Measurements from ENCODE around the gene TAF11L7. TPM values are rescaled to one million over a fixed set of nuclear protein-coding genes. Genes with fewer than 3 reads are reported as not detected.
"Not testable (repeated sequence)": the region's sequence is repeated elsewhere in the genome, so short reads cannot be mapped to it uniquely, and the experiment has no call there.

The TAF11L7 gene
- not detected for total RNA-seq

DNA sequence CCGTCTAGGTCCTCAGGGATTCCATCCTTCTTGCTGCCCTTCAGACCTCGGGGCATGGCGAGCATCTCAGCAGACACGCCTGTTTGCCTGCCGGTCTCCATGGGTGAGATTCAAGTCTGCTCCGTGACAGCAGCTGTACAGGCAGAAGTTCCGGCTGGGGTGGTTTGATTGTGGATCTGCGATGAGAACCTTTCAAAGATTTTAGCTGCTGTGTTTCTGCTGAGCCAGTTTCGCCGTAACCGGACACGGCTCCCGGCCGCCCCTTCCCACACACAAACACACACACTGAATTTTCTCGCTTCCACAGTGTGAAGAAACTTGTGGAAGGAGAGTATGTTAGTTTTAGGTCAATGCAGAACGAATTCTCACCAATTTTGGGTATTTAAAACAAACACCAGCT lies at the start of gene TAF11L7:
Gene TAF11L7 (minus strand): TSS at position 101 of the 400 bp plus-strand sequence.
- CTCF ChIA-PET; POLR2A ChIA-PET; H3K27ac Mint-ChIP-seq; H3K36me3 Mint-ChIP-seq; H3K4me1 Mint-ChIP-seq (ENCODE audit: low read depth); H3K9me3 Mint-ChIP-seq; H3K27me3 Mint-ChIP-seq; DNase-seq; intact Hi-C loops (cut with micrococcal nuclease); H3K4me3 Mint-ChIP-seq: not testable (repeated sequence)

DNA sequence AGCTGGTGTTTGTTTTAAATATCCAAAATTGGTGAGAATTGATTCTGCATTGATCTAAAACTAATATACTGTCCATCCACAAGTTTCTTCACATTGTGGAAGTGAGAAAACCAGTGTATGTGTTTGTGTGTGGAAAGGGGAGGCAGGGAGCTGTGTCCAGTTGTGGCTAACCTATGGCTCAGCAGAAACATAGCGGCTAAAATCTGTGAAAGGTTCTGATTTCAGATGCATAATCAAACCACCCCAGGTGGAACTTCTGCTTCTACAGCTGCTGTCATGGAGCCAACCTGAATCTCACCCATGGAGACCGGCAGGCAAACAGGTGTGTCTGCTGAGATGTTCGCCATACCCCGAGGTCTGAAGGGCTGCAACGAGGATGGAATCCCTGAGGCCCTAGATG lies 48.6 kb upstream of the TAF11L7 start, which contains the start of gene TAF11L14:
Gene TAF11L14 (plus strand): TSS at position 301 of the 400 bp plus-strand sequence.
- intact Hi-C loops (cut with micrococcal nuclease), result no loop called here
- no peaks in the 10 kb centered on the region for H3K27me3 Mint-ChIP-seq
- DNase-seq, result no peak
- H3K4me1 Mint-ChIP-seq (ENCODE audit: low read depth), result no peaks in the 10 kb centered on the region
- CTCF ChIA-PET, result no interaction called here
- no peak within 1 kb of the TSS for H3K27ac Mint-ChIP-seq
- peaks cover 1% of the 10 kb centered on the region for H3K9me3 Mint-ChIP-seq
- H3K36me3 Mint-ChIP-seq, result no peaks in the 10 kb centered on the region
- H3K4me3 Mint-ChIP-seq, result no peak within 1 kb of the TSS
- POLR2A ChIA-PET, result no interaction called here

DNA sequence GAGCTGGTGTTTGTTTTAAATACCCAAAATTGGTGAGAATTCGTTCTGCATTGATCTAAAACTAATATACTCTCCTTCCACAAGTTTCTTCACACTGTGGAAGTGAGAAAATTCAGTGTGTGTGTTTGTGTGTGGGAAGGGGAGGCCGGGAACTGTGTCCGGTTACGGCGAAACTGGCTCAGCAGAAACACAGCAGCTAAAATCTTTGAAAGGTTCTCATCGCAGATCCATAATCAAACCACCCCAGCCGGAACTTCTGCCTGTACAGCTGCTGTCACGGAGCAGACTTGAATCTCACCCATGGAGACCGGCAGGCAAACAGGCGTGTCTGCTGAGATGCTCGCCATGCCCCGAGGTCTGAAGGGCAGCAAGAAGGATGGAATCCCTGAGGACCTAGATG lies 46.2 kb upstream of the TAF11L7 start, which contains the start of gene TAF11L13:
Gene TAF11L13 (plus strand): TSS at position 301 of the 400 bp plus-strand sequence.
- H3K9me3 Mint-ChIP-seq; intact Hi-C loops (cut with micrococcal nuclease); H3K4me1 Mint-ChIP-seq (ENCODE audit: low read depth); H3K36me3 Mint-ChIP-seq; CTCF ChIA-PET; DNase-seq; H3K27ac Mint-ChIP-seq; POLR2A ChIA-PET; H3K27me3 Mint-ChIP-seq; H3K4me3 Mint-ChIP-seq: not testable (repeated sequence)

DNA sequence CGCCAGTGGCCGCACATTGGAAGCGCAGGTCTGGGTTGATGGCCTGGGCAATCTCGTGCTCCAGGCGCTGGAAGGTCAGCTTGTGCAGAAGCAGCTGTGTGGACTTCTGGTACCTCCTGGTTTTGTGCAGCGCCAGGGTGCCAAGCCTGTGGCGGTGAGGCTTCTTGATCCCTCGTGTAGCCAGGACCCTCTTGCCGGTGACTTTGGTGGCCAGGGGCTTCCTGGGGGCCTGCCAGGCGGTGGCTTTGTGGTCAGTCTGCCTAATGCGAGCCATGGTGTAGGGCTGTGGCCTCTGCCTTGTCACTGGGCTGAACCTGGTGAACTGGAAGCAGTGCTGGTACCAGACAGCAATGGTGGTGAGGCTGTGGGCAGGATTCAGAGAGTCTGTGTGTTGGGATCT lies 40.1 kb upstream of the TAF11L7 start:
- no peak overlapping the region for H3K27ac Mint-ChIP-seq
- H3K4me3 Mint-ChIP-seq, result no peak overlapping the region
- peaks cover 4% of the 10 kb centered on the region for H3K9me3 Mint-ChIP-seq
- POLR2A ChIA-PET, result no interaction called here
- intact Hi-C loops (cut with micrococcal nuclease), result no loop called here
- DNase-seq, result no peak
- no peaks in the 10 kb centered on the region for H3K4me1 Mint-ChIP-seq (ENCODE audit: low read depth)
- no peaks in the 10 kb centered on the region for H3K27me3 Mint-ChIP-seq
- CTCF ChIA-PET, result no interaction called here
- no peaks in the 10 kb centered on the region for H3K36me3 Mint-ChIP-seq

DNA sequence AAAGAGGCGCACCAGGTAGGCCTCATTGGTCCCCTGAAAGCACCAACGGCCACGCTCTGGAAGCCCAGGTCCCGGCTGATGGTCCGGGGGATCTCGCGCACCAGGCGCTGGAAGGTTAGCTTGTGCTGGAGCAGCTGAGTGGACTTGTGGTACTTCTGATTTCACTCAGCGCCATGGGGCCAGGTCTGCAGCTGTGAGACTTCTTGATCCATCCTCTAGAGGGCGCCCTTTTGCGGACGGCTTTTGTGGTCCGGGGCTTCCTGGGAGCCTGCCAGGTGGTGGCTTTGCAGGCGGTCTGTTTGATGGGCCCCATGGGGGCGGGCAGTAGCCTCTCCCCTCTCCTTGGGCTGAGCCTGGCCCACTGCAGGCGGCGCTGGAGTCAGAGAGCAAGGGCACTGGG lies 35.1 kb upstream of the TAF11L7 start:
- CTCF ChIA-PET, result no interaction called here
- POLR2A ChIA-PET, result no interaction called here
- DNase-seq, result no peak
- intact Hi-C loops (cut with micrococcal nuclease), result no loop called here
- H3K36me3 Mint-ChIP-seq, result no peaks in the 10 kb centered on the region
- H3K4me1 Mint-ChIP-seq (ENCODE audit: low read depth), result no peaks in the 10 kb centered on the region
- H3K27ac Mint-ChIP-seq, result no peak overlapping the region
- no peak overlapping the region for H3K4me3 Mint-ChIP-seq
- no peaks in the 10 kb centered on the region for H3K27me3 Mint-ChIP-seq
- peaks cover 6% of the 10 kb centered on the region for H3K9me3 Mint-ChIP-seq

DNA sequence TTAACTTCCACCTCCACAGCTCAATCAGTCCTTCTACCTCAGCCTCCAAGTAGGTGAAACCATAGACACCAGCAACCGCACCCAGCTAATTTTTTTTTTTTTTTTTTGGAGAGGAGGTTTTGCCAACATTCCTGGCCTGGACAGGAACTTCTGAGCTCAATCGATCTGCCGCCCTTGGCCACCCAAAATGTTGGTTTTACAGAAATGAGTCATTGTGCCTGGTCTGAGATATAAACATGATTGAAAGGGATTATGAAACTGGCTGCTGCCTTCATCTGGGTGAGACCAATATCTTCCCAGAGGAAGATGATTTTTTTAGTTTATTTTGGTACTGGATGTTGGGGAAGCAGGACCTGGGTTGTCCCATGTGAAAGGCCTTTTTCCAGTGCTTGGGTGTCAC lies 33.8 kb upstream of the TAF11L7 start:
- no peak overlapping the region for H3K27ac Mint-ChIP-seq
- POLR2A ChIA-PET, result no interaction called here
- H3K9me3 Mint-ChIP-seq, result peaks cover 4% of the 10 kb centered on the region
- no peaks in the 10 kb centered on the region for H3K27me3 Mint-ChIP-seq
- CTCF ChIA-PET, result interaction anchor here (0.7 kb wide), 1 partner anchor 179 kb away, joined by 3 read pairs; no protein-coding TSS in a partner anchor
- H3K4me3 Mint-ChIP-seq, result no peak overlapping the region
- H3K4me1 Mint-ChIP-seq (ENCODE audit: low read depth), result no peaks in the 10 kb centered on the region
- DNase-seq, result no peak
- intact Hi-C loops (cut with micrococcal nuclease), result no loop called here
- no peaks in the 10 kb centered on the region for H3K36me3 Mint-ChIP-seq

DNA sequence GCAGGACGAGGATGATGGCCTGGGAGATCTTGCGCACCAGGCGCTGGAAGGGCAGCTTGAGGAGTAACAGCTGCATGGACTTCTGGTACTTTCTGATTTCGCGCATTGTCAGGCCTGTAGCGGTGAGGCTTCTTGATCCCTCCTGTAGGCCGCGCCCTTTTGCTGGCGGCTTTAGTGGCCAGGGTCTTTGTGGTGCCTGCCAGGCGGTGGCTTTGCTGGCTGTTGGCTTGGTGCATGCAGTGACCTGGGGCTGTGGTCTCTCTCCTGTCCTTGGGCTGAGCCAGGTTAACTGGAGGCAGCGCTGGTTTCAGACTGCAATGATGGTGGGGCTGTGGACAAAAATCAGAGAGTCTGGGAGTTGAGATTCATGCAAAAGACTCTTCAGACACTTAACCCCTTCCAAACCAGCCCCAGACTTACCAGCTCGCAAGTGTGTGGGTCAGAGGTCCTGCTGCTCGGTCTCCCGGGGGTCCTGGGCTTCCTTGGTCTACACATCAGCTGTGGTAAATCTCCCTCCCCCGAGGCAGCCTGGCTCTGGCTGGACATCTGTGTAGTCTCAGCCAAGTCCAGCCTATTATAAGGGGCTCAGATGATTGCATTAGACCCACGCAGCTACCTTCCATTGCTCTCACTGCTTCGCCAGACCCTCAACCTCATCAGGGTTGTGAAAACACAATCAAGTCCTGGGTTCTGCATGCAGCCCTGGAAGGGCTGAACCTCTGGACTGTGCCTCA lies 29.5 kb upstream of the TAF11L7 start:
- Mint-ChIP-seq H3K4me1 (ENCODE audit: low read depth) (no peaks in the 10 kb centered on the region), H3K36me3 (no peaks in the 10 kb centered on the region), H3K4me3 (no peak overlapping the region), H3K27me3 (no peaks in the 10 kb centered on the region), H3K9me3 (peaks cover 8% of the 10 kb centered on the region), H3K27ac (no peak overlapping the region)
- ChIA-PET POLR2A (no interaction called here), CTCF (no interaction called here)
- intact Hi-C loops (cut with micrococcal nuclease), result no loop called here
- no peak for DNase-seq

DNA sequence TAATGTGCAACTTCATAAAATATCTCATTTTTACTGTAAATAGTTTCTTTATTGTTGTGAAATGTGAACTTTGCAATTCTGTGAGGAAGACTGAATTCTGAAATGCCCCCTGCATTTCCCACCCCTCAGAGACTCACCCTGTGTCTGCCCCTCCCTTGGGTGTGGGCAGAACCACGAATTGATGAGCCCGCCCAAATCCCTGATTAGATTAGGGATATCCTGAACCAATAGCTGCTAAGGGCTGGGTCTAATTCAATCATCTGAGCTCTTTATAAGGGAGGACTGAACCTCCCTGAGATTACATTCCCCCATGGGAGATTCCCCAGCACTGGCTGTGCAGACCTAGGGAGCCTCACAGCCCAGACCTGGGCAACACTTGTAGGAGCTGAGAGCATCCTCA lies 24.5 kb upstream of the TAF11L7 start, which contains the start of gene TAF11L12:
Gene TAF11L12 (plus strand): TSS at position 301 of the 400 bp plus-strand sequence.
- H3K4me1 Mint-ChIP-seq (ENCODE audit: low read depth); H3K4me3 Mint-ChIP-seq; intact Hi-C loops (cut with micrococcal nuclease); H3K27ac Mint-ChIP-seq; DNase-seq; H3K27me3 Mint-ChIP-seq; CTCF ChIA-PET; H3K9me3 Mint-ChIP-seq; H3K36me3 Mint-ChIP-seq; POLR2A ChIA-PET: not testable (repeated sequence)

DNA sequence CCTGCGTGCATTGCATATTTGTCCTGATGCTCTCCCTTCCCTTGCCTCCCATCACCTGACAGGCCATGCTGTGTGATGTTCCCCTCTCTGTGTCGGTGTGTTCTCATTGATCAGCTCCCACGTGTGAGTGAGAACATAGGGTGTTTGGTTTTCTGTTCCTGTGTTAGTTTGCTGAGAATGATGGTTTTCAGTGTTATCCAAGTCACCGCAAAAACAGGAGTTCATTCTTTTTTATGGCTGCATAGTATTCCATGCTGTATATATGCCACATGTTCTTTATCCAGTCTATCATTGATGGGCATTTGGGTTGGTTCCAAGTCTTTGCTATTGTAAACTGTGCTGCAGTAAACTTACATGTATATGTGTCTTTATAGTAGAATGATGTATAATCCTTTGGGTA lies 21.9 kb upstream of the TAF11L7 start:
- peaks cover 11% of the 10 kb centered on the region for H3K9me3 Mint-ChIP-seq
- H3K27ac Mint-ChIP-seq; POLR2A ChIA-PET; DNase-seq; H3K27me3 Mint-ChIP-seq; H3K36me3 Mint-ChIP-seq; intact Hi-C loops (cut with micrococcal nuclease); CTCF ChIA-PET; H3K4me1 Mint-ChIP-seq (ENCODE audit: low read depth); H3K4me3 Mint-ChIP-seq: not testable (repeated sequence)

DNA sequence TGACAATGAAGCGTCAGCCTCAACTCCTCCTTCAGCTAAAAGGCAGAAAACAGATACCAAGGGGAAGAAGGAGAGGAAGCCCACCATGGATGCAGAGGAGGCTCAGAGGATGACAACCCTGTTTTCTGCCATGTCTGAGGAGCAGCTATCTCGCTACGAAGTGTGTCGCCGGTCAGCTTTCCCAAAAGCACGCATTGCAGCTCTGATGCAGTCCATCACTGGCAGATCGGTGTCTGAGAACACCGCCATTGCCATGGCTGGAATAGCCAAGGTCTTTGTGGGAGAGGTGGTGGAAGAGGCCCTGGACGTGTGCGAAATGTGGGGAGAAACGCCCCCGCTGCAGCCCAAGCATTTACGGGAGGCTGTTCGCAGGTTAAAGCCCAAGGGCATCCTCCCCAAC lies 19.4 kb upstream of the TAF11L7 start:
- Mint-ChIP-seq H3K4me3 (no peak overlapping the region), H3K4me1 (ENCODE audit: low read depth) (no peaks in the 10 kb centered on the region), H3K9me3 (peaks cover 8% of the 10 kb centered on the region), H3K27me3 (no peaks in the 10 kb centered on the region), H3K36me3 (no peaks in the 10 kb centered on the region), H3K27ac (no peak overlapping the region)
- no peak for DNase-seq
- ChIA-PET POLR2A (no interaction called here), CTCF (no interaction called here)
- intact Hi-C loops (cut with micrococcal nuclease), result no loop called here

DNA sequence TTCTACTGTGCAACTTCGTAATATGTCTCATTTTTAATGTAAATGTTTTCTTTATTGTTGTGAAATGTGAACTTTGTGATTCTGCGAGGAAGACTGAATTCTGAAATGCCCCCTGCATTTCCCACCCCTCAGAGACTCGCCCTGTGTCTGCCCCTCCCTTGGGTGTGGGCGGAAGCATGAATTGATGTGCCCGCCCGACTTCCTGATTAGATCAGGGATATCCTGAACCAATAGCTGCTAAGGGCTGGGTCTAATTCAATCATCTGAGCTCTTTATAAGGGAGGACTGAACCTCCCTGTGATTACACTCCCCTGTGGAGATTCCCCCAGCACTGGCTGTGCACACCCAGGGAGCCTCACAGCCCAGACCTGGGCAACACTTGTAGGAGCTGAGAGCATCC lies 18.3 kb upstream of the TAF11L7 start, which contains the start of gene TAF11L11:
Gene TAF11L11 (plus strand): TSS at position 304 of the 400 bp plus-strand sequence.
- POLR2A ChIA-PET; H3K4me1 Mint-ChIP-seq (ENCODE audit: low read depth); DNase-seq; H3K27me3 Mint-ChIP-seq; H3K27ac Mint-ChIP-seq; H3K4me3 Mint-ChIP-seq; H3K9me3 Mint-ChIP-seq; H3K36me3 Mint-ChIP-seq; intact Hi-C loops (cut with micrococcal nuclease); CTCF ChIA-PET: not testable (repeated sequence)

DNA sequence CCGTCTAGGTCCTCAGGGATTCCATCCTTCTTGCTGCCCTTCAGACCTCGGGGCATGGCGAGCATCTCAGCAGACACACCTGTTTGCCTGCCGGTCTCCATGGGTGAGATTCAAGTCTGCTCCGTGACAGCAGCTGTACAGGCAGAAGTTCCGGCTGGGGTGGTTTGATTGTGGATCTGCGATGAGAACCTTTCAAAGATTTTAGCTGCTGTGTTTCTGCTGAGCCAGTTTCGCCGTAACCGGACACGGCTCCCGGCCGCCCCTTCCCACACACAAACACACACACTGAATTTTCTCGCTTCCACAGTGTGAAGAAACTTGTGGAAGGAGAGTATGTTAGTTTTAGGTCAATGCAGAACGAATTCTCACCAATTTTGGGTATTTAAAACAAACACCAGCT lies 12.2 kb upstream of the TAF11L7 start, which contains the start of gene TAF11L10:
Gene TAF11L10 (minus strand): TSS at position 101 of the 400 bp plus-strand sequence.
- H3K27ac Mint-ChIP-seq; H3K4me1 Mint-ChIP-seq (ENCODE audit: low read depth); DNase-seq; intact Hi-C loops (cut with micrococcal nuclease); H3K27me3 Mint-ChIP-seq; POLR2A ChIA-PET; H3K4me3 Mint-ChIP-seq; H3K9me3 Mint-ChIP-seq; CTCF ChIA-PET; H3K36me3 Mint-ChIP-seq: not testable (repeated sequence)

DNA sequence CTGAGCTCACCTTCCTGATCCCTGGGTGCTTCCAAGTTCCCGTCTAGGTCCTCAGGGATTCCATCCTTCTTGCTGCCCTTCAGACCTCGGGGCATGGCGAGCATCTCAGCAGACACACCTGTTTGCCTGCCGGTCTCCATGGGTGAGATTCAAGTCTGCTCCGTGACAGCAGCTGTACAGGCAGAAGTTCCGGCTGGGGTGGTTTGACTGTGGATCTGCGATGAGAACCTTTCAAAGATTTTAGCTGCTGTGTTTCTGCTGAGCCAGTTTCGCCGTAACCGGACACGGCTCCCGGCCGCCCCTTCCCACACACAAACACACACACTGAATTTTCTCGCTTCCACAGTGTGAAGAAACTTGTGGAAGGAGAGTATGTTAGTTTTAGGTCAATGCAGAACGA lies 8.7 kb upstream of the TAF11L7 start, which contains the start of gene TAF11L9:
Gene TAF11L9 (minus strand): TSS at position 140 of the 400 bp plus-strand sequence.
- POLR2A ChIA-PET; DNase-seq; intact Hi-C loops (cut with micrococcal nuclease); H3K27ac Mint-ChIP-seq; H3K4me3 Mint-ChIP-seq; H3K4me1 Mint-ChIP-seq (ENCODE audit: low read depth); H3K9me3 Mint-ChIP-seq; H3K27me3 Mint-ChIP-seq; CTCF ChIA-PET; H3K36me3 Mint-ChIP-seq: not testable (repeated sequence)

Data from activated CD4-positive, alpha-beta memory T cell treated with anti-CD3 and anti-CD28 coated beads for 36 hours (primary cell).